Stimulated activated naive CD4-positive, alpha-beta T cell (primary cell): ENCODE measurements around the gene FBXO28.
"Not testable (repeated sequence)": the region's sequence is repeated elsewhere in the genome, so short reads cannot be mapped to it uniquely, and the experiment has no call there.

Source experiments
- DNase-seq, 6 experiments: peaks; one replicate each; lab custom pipeline; 2025; lab: John Stamatoyannopoulos, UW

FBXO28 gene

DNA sequence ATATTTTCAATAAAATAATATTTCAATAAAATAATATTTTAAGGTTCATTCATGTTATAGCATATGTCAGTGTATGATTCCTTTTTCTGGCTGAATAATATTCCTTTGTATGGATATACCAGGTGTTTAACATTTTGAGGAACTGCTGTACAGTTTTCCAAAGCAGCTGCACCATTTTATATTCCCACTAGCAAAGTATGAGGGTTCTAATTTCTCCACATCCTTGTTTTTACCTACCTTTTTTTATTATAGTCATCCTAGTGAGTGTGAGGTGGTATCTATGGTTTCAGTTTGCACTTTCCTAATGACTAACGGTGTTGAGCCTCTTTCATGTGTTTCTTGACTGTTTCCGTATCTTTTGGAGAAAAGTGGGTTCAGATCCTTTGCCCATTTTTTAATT lies 74.4 kb downstream of the FBXO28 start:
- DNase-seq = no peak

GRCh38 chr1:224189561-224189960 lies 75.7 kb downstream of the FBXO28 start:
- no peak for DNase-seq

DNA sequence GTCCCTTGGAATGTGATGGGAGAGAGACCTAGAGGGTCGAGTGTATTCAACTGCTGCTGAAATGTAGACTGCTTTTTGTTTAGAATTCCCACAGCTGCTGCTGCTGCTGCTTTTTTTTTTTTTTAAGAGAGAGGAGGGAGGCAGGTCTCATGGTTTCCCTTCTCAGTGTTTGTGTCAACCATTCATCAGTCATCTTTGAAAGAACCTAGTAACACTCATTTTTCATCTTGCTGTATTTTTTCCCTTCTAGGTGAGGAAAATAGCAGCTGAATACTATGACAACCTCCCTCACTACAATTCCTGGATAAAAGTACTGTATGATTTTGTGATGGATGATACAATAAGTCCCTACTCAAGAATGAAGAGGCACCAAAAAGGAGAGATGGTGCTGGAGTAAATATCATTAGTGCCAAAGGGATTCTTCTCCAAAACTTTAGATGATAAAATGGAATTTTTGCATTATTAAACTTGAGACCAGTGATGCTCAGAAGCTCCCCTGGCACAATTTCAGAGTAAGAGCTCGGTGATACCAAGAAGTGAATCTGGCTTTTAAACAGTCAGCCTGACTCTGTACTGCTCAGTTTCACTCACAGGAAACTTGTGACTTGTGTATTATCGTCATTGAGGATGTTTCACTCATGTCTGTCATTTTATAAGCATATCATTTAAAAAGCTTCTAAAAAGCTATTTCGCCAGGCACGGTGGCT lies 78.3 kb downstream of the FBXO28 start:
- no peak for DNase-seq

DNA sequence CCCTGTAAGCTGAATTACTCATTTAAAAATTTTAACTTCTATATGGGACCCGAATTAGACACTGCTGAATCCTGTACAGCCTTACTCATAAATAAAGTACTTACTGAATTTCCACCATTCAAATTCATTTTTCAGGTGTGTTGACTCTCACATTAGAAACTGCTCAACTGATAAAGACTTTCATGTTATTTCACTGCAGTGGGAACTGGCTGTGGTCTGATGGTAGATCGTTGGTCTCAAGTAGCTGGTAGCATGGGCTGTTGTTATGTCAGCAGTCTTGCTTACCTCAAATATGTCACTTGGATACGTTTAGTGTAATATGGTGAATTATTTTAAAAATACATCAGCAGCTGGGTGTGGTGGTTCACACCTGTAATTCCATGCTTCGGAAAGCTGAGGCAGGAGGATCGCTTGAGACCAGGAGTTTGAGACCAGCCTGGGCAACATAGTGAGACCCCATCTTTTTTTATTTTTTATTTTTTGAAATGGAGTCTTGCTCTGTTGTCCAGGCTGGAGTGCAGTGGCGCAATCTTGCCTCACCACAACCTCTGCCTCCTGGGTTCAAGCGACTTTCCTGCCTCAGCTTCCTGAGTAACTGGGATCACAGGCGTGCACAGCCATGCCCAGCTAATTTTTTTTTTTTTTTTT lies 79.5 kb downstream of the FBXO28 start:
- no peak for DNase-seq

DNA sequence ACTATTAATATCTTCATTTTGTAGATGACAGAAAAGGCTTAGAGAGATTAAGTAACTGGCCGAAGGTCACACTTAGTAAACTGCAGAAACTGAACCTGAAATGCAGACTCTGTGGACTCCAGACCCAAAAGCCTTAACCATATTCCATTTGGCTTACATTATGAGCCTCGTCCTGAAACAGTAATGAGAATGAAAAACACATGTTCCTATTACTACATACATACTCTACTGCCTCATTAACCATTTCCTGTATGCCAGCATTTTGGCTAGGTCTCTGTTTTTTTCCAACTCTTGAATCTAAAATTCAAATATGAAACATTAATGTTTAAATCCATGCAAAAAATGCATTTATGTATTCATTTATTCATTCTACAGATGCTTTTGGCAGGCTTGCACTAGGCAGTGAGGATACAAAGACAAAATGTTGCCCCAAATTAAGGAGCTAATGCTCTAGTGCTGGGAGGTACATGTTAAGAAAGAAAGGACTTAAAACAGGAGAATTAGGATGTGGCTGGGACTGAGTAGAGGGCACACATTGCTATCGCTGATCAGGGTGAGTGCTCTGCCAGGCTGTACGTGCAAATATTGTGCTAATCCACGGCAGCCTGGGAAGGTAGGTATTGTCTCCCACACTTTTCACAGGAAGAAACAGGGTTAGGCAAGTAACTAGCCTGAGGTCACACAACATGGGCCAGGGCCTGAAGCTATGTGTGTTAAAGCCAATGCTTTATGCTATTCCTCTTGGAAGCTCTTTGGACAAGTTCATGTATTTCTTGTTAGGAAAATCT lies 83.1 kb downstream of the FBXO28 start:
- DNase-seq = no peak

GRCh38 chr1:224198572-224198971 lies 84.7 kb downstream of the FBXO28 start:
- DNase-seq = no peak

DNA sequence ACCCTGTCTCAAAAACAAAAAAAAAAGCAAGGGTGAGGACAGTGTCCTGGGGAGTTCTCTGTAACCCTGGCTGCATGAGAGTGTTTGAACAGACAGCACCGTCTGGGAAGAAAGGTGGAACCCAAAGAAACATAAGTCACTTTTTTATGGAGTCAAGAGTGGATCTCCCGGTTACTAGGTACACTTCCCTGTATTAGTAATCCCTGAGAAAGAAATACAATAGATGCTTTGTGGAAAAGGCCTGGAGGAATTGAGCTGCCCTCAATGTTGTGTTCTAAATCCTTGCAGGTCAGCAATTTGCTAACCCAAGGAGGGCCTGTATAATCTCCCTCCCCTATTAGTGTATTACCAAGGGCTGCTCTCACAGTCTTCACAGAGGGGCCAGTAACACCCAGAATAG lies 85.8 kb downstream of the FBXO28 start:
- no peak for DNase-seq

DNA sequence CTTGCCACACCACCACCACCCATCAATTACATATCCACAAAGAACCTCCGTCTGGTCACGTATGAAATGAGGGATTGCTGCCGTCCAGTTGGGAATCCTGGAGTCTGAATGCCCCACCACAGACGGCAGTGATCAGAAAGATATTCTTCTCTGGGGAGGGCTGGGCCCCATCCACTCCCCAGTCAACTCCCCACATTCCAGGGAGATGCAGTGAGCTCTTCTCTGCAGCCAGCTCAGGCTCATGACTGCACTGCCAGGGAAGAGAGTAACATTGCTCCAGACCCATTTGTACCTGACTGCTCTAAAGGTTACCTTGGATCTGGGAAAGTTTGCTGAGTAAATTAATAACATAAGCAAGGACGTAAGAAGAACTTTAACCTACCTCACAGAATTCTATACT lies 87.5 kb downstream of the FBXO28 start:
- no peak for DNase-seq

- no peak for DNase-seq
Measured at GRCh38 chr1:224201853-224202252, 87.9 kb downstream of the FBXO28 start.

DNA sequence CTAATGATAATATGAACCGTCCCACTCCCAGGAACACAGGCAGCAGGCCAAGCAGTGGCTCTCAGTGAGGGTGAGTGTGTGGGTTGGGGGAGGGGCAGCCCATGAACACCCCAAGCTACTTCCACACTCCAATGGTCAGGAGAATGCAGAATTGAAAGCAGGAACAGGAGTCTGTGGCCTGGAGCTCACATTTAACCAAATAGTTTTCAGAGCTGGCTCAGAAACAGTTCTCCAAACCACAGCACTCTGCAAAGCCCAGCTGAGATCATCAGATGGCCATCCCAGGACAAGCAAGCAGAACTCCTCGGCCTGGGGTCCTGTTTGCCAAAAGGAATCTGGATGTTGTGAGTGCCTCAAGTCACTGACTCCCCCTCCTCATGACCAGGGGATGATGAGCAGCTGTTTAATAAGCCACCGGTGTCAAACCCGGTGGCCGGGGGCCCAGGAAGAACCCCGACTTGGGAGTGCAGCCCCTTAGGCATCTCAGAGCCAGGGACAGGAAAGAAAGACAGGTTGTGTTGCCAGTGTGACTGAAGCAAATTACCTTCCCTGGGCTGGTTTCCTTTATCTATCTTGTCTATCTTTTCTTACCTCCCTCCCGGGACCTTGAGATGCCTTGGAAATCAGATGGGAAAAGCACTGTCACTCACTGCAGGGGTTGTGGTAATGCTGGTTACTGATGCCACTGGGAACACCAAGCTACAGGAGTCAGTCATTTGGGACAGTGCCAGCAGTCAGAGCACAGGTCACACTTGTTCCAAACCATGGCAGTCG lies 89.5 kb downstream of the FBXO28 start:
- DNase-seq = no peak

DNA sequence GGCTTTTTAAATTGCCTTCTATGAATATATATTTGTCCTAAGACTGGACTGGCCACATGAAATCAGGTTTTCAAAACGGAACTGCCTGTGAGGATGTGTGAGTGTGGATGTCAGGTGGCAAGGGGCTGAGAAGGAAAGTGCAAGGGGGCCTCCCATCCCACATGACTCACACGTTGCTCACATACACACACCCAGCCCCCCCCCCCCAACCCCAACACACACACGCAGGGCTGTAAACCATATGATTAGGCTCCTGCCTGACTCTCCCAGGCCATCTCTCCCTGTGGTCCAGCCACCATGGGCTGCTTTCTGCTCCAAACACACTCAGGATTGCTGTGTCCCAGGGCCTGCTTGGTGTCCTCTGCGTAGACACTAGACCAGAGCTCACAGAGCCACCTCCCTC lies 91.5 kb downstream of the FBXO28 start:
- no peak for DNase-seq

GRCh38 chr1:224205931-224206538 lies 92.1 kb downstream of the FBXO28 start:
- DNase-seq = not testable (repeated sequence)

GRCh38 chr1:224211206-224211962 lies 97.5 kb downstream of the FBXO28 start:
- DNase-seq = no peak
